Stimulated activated CD4-positive, alpha-beta T cell treated with anti-CD3 and anti-CD28 coated beads, Interleukin-4, amount 100 ng/mL, for 24 hours (primary cell): ENCODE results near the gene SNX30.

Experiments
- DNase-seq: peaks from one replicate; pipeline ENCODE4 v3.0.0-alpha.2; 2020

SNX30 gene

GRCh38 chr9:112891521-112891920 is 141.0 kb downstream of the SNX30 start:
- no peak for DNase-seq

DNA sequence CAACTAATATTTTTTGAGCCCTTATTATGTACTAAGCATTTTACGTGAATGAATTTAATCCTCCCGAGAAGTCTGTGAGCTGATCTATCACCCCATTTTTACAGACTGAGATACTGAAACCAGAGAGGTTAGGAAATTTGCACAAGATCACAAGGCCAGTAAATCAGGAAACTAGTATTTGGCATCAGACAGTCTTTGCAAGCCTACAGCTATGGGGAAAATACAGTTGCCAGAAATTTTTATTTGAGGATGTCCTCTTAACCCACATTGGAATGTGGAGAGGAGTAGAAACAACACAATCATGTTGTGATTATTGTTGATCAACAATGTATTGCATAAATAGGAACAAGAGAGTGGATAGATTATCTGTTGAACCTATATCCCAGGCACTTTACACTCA is 142.4 kb downstream of the SNX30 start:
- no peak for DNase-seq

DNA sequence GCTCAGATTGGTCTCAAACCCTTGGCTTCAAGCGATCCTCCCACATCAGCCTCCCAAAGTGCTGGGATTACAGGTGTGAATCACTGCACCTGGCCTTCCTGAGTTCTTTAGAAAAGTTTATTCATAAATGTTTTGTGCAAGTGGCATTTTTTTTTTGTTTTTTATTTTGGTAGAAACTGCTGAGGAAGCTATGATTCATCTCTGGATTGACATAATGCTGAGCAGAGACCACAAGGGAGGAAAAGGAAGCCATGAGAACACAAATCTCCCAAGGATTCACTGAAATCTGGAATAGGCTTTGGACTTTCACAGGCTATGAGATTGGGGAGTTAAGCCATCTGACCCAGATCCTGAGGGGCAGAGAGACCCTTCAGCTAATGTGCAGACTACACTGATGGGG is 143.5 kb downstream of the SNX30 start:
- no peak for DNase-seq

DNA sequence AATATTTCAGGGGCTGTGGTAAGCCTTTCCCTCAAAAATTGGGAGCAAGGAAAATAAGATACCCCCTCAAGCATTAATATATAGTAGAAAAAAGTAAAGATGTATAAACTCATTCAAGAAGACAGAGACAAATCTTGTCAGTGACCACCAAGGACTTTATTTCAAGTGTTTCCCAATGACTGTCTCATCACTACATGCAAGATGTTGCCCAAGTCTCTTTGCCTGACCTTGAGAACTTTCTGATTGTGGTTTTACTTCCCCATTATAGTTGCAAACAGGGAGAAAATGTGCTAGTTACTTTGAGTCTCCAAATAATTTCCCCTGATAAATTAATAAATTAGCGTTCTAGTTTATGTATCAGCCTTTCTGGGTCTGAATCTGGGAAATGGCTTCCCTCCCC is 144.1 kb downstream of the SNX30 start:
- no peak for DNase-seq

- no peak for DNase-seq
These were observed 145.6 kb downstream of the SNX30 start for GRCh38 chr9:112896131-112896530.

GRCh38 chr9:112898872-112899311 is 148.3 kb downstream of the SNX30 start:
- DNase-seq = no peak

- DNase-seq = no peak
These were observed 149.9 kb downstream of the SNX30 start for GRCh38 chr9:112900488-112900887.

DNA sequence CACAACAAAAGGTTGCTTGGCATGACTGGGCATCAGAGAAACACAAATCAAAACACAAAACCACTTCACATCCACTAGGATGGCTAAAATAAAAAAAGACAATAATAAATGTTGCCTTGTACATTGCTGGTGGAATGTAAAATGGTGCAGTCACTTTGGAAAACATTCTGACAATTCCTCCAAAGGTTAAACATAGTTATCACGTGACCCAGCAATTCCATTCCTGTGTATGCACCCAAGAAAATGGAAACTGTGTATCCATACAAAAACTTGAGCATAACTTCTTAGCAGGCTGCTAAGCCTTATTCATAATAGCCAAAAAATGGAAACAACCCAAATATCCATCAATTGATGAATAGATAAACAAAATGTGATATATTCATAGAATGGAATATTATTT is 150.3 kb downstream of the SNX30 start:
- no peak for DNase-seq

- DNase-seq = no peak
These were observed 154.5 kb downstream of the SNX30 start for GRCh38 chr9:112905084-112905483.

GRCh38 chr9:112911736-112912135 is 161.2 kb downstream of the SNX30 start:
- DNase-seq = no peak

- DNase-seq = no peak
These were observed 162.1 kb downstream of the SNX30 start for GRCh38 chr9:112912636-112913035.

DNA sequence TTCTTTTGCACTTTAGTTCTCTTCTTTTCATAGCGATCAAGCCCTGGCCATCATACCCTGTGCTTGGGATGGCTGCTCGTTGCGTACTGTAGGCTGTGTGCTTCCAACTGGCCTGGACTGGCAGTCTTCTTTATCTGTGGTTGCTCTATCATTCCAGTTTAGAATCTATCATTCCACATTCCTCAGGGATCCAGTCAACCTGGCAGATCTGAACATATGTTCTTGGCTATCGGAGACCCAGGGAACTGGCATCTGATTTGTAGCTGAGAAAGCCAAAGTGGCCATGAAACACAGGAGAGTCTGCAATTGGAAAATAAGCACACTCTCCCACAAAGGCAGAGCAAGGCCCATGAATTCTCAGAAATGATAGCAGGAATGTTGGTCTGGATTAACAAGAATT is 162.8 kb downstream of the SNX30 start:
- DNase-seq = no peak

DNA sequence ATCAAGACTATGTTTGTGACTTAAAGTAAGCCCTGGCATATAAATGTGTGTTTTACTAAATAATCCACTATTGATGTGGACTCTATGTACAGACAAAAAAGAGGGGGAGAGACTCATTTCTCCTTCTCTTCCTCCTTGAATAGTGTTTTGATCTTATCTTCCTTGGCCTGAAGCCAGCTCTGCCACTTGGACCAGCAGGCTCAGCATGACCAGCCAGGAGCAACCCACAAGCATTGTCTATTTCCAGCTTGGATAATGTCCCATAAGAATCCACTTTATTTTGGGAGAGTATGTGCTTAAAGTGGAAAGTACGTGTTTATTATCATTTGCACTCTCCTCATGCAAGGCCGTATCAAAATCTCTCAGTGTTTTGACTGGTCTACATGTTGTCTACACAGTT is 164.0 kb downstream of the SNX30 start:
- DNase-seq = no peak

DNA sequence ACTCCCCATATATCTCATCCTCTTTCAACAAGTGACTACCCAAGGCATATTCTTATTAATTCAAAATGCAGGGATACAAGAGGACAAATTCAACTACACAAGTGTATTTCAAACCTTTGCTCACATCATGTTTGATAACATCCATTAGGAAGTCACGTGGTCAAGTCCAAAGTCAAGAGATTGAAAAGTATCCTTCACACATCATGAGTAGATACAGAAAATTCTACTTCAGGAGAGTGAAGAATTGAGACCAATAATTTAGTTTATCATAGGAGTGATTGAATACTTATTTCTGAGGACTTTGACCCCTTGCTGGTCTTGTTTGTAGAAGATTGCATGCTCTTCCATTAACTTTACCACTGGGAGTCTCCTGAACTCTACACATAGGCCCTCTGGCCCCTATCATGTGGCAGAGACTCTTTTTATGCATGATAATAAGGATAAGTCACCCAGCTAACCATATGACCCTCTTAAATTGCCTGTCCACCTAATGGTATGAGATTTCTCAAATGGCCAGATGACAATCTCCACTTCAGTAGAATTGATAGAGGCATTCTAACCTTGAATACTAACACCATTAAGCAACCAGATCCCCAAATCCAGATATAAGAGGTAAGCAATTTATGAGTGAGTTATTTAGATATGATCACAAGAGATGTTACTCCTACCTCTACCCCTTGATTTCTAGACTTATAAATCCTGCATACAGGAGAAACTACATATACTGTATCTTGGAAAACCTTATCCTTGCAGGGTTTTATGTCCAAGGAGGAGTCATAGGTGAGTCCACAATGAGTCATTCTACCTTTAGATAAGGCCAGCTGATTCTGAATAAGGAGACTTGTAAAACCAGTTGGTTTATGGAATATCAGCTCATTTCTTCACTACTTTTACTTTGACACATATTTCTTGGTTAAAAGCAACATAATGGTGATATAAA is 166.8 kb downstream of the SNX30 start:
- no peak for DNase-seq

DNA sequence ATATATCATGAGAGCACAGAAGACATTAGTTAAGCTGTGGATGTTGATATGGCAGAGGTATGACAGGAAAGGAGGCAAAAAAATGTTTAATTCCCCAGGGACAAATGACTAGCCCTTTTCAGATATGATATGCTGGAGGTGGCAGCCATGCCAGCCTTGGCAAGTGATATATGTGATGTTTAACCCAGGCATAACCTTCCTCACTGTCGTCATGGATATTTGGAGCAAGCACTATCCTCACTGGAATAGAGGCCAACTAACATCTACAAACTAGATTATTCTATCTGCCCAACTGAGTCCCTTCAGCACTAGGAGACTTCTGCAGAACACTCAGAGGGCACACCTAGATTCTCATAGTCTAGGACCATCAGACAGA is 167.4 kb downstream of the SNX30 start:
- DNase-seq = no peak

- no peak for DNase-seq
These were observed 171.0 kb downstream of the SNX30 start for GRCh38 chr9:112921549-112921948.
